ENCODE data around the gene ABCB11.
"Not testable (repeated sequence)": the region's sequence is repeated elsewhere in the genome, so short reads cannot be mapped to it uniquely, and the experiment has no call there.

Gene ABCB11

GRCh38 chr2:168968342-168968741 lies 62.8 kb downstream of the ABCB11 start:
- no peak for DNase-seq

GRCh38 chr2:168964251-168964807 lies 66.8 kb downstream of the ABCB11 start:
- DNase-seq = no peak

GRCh38 chr2:168962636-168963035 lies 68.5 kb downstream of the ABCB11 start:
- no peak for DNase-seq

DNA sequence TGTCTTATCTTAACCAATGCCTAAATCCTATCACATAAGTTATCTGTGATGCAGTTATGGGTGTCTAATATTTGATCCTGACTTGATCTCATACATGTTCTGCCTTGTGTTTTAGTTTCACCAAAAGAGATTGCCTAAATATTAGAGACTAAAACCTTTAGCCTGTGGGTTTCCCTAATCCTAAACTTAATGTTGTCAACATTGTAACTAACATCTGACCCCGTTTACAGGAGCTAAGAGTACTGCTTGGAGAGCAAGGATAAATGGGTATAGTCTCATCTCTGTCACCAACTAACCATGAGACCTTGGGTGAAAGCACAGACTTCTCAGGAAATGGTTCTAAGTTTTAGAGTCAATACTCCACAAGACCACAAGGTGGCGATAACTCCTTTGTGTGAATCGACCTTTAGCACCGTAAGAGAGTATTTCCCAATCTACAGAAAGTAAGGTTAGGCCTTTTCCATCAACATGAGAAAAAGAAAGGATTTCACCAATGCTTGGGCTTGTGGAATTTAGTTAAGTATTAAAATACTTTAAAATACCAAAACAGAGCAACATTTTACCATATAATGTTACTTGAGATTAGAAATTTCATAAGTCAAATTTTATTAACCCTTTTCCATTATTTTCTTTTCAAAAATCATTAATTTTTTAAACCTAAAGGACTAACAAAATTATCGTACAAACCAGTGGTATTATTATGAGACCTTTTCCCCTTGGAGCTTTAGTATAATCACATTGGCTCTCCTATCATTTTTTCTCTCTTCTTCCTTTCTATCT lies 69.5 kb downstream of the ABCB11 start:
- peak; percentile 50 for DNase-seq

- DNase-seq = no peak
These were observed 74.7 kb downstream of the ABCB11 start for GRCh38 chr2:168956392-168956791.

DNA sequence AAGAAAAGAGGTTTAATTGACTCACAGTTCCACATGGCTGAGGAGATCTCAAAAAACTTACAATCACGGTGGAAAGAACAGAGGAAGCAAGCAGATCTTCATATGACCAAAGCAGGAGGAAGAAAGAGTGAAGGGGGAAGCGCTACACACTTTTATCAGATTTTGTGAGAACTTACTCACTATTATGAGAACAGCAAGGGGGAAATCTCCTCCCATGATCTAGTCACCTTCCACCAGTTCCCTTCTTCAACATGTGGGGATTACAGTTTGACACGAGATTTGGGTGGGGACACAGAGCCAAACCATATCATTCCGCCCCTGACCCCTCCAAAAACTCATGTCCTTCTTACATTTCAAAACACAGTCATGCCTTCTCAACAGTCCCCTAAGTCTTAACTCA lies 75.8 kb downstream of the ABCB11 start:
- no peak for DNase-seq

GRCh38 chr2:168954256-168954655 lies 76.9 kb downstream of the ABCB11 start:
- no peak for DNase-seq

DNA sequence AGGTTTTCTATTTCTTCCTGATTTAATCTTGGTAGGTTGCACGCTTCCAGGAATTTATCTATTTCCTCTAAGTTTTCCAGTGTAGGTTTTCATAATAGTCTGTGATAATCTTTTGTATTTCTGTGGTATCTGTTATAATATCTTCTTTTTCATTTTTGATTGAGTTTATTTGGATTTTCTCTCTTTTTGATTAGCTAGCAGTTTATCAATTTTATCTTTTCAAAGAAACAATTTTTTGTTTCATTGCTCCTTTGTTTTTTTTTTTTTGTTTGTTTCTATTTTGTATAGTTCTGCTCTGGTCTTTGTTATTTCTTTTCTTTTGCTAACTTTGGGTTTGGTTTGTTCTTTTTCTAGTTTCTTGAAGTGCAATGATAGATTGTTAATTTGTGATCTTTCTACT lies 78.7 kb downstream of the ABCB11 start:
- DNase-seq = no peak

DNA sequence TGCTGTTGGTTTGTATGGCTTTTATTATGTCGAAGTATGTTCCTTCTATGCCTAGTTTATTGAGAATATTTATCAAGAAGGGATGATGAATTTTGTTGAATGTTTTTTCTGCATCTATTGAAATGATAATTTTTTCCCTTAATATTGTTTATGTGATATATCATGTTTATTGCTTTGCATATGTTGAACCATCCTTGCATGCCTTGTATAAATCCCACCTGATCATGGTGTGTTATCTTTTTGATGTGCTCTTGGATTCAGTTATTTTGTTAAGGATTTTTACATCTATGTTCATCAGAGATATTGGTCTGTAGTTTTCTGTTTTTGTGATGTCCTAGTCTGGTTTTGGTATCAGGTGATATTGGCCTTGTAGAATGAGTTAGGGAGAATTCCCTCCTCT lies 79.3 kb downstream of the ABCB11 start:
- DNase-seq = no peak

GRCh38 chr2:168949324-168949723 lies 81.8 kb downstream of the ABCB11 start:
- DNase-seq = no peak

DNA sequence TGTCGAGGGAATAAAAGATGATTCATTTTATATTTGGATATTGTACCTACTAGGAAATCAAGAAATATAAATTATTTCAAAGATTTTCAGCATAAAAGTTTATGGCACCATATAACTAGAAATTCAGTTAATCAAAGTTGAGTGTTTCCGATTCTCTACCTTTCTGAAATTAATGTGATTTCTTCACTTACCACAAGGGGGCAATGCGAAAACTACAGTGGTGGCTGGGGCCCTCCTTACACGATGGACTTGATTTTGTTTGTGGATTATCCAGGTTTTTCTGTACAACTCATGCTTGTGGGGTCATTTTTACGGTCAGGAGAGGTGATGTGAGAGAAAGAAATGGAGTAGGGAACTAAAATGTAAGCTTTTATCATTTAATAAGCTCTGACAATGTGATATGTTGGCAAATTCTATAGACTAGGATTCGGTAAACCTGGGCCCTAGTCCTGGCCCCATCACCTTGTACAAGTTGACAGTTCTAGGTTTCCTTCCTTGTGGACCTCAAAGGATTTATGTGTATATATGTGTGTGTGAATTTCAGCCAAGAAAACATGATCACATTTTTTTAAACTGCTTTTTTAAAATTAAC lies 82.4 kb downstream of the ABCB11 start:
- DNase-seq = no peak

- no peak for DNase-seq
These were observed 85.6 kb downstream of the ABCB11 start for GRCh38 chr2:168945508-168945907.

DNA sequence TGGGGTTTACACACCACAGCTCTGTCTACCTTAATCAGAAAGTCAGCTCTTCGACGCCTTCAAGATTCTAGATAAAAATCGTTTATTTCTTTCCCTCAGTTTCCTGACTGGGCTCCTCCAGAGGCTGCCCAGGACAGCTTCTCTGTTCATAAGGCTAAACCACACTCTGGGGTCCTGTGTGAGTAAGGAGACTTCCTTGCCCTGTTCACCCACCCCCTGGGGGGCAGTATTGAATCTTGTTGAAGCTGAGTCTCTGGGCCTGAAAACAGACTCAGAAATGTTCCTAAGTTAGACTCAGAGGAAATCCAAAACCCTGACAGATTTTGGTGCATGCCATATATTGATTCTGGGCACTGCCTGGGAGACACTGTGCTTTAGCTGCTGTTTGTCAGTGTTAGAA lies 87.1 kb downstream of the ABCB11 start:
- no peak for DNase-seq

- DNase-seq = no peak
These were observed 89.8 kb downstream of the ABCB11 start for GRCh38 chr2:168941297-168941696.

GRCh38 chr2:168939918-168940317 lies 91.2 kb downstream of the ABCB11 start:
- no peak for DNase-seq

GRCh38 chr2:168939061-168939460 lies 92.1 kb downstream of the ABCB11 start:
- DNase-seq = no peak

GRCh38 chr2:168935810-168936581 lies 95.1 kb downstream of the ABCB11 start:
- no peak for DNase-seq

DNA sequence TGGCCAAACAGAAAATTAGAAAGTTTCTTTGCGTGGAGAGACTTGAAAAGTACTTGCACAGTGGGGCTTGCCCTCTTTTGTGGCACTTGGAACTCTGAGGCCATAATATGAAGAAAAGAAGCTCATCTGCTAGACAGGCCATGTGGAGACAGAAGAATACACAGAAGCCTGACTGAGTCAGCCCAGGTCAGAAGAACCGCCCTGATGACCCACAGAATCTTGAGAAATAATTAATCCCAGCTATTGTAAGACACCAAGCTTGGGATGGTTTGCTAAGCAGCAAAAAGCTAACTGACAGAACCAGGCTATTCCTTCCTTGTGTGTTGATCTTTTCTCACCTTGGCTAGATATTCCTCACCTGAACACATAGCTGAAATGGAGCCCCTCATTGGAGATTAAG lies 96.3 kb downstream of the ABCB11 start:
- no peak for DNase-seq

- not testable (repeated sequence) for DNase-seq
These were observed 99.0 kb downstream of the ABCB11 start for GRCh38 chr2:168932174-168932573.

GRCh38 chr2:168930242-168930641 lies 100.9 kb downstream of the ABCB11 start:
- no peak for DNase-seq

DNA sequence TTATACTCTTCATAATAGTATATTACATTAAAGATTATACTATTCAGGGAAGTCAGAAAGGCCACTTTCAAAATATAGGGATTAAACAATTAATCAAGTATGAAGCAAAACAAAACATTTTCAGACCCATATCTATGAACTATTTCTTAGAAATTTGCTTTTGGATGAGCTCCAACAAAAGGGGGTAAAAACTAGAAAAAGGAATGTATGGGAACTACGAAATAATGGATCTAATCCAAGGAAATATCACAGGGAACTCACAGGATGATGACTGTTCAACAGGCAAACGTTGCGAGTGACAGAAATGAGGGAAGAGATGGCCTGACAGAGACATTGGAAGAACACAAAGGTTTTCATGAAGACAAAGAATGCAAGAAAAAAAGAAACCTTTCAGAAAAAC lies 102.1 kb downstream of the ABCB11 start:
- DNase-seq = no peak

GRCh38 chr2:168928113-168928831 lies 102.9 kb downstream of the ABCB11 start:
- no peak for DNase-seq

All from NCI-H1092 (cell line).